ENCODE results near the gene ANXA10.

DNA sequence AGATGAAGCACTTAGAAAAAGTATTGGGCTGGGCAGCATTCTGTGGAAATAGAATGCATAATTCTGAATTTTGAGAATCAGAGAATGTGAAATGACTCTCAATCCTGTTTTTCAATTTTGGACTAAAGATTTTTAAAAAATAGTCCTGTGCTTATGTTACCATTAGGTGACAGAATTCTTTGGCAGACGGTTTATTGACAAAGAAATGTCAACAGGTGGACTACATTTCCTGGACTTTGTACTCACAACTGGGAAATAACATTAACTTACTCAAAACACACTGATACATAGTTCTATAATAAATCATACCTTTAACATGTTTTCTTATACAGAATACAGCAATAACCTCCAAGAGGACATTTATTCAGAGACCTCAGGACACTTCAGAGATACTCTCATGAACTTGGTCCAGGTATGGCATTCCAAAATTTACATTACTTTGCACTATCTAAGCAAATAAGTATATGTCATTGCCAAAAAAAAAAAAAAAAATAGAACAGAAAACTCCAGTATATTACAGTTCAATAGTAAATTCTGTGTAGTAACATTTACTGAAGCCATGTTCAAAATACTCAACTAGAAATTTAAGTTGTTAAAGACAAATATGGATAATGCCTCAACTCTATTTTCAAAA lies 72.7 kb downstream of the ANXA10 start:
- TF ChIP-seq, protein P1, sequence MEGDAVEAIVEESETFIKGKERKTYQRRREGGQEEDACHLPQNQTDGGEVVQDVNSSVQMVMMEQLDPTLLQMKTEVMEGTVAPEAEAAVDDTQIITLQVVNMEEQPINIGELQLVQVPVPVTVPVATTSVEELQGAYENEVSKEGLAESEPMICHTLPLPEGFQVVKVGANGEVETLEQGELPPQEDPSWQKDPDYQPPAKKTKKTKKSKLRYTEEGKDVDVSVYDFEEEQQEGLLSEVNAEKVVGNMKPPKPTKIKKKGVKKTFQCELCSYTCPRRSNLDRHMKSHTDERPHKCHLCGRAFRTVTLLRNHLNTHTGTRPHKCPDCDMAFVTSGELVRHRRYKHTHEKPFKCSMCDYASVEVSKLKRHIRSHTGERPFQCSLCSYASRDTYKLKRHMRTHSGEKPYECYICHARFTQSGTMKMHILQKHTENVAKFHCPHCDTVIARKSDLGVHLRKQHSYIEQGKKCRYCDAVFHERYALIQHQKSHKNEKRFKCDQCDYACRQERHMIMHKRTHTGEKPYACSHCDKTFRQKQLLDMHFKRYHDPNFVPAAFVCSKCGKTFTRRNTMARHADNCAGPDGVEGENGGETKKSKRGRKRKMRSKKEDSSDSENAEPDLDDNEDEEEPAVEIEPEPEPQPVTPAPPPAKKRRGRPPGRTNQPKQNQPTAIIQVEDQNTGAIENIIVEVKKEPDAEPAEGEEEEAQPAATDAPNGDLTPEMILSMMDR (IDR thresholded peaks at IDR 0.05) = no peak
- TF ChIP-seq EZH2phosphoT487 (IDR thresholded peaks at IDR 0.05; ENCODE audit: borderline replicate concordance, low read depth) = no peak
- TF ChIP-seq MXI1 (IDR thresholded peaks at IDR 0.05; ENCODE audit: low read depth, low read length) = no peak
- TF ChIP-seq EP300 (IDR thresholded peaks at IDR 0.05; ENCODE audit: borderline replicate concordance in 1 of 2, low read depth in 1 of 2, low read length in 1 of 2) = no peak
- TF ChIP-seq, protein P2, sequence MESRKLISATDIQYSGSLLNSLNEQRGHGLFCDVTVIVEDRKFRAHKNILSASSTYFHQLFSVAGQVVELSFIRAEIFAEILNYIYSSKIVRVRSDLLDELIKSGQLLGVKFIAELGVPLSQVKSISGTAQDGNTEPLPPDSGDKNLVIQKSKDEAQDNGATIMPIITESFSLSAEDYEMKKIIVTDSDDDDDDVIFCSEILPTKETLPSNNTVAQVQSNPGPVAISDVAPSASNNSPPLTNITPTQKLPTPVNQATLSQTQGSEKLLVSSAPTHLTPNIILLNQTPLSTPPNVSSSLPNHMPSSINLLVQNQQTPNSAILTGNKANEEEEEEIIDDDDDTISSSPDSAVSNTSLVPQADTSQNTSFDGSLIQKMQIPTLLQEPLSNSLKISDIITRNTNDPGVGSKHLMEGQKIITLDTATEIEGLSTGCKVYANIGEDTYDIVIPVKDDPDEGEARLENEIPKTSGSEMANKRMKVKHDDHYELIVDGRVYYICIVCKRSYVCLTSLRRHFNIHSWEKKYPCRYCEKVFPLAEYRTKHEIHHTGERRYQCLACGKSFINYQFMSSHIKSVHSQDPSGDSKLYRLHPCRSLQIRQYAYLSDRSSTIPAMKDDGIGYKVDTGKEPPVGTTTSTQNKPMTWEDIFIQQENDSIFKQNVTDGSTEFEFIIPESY (IDR thresholded peaks at IDR 0.05; ENCODE audit: borderline replicate concordance, low read depth) = no peak
- no peak for TF ChIP-seq MEF2A (IDR thresholded peaks at IDR 0.05; ENCODE audit: borderline replicate concordance, low read depth)
- TF ChIP-seq SMC3 (IDR thresholded peaks at IDR 0.05; ENCODE audit: low read depth, low read length) = no peak
- no peak for TF ChIP-seq POLR2AphosphoS5 (IDR thresholded peaks at IDR 0.05; ENCODE audit: low read depth, low read length)
- no peak for TF ChIP-seq GATA2 (CRISPR knock-in tag; IDR thresholded peaks at IDR 0.05)
- TF ChIP-seq RFX5 (IDR thresholded peaks at IDR 0.05; ENCODE audit: low read length) = no peak
- TF ChIP-seq RXRA (IDR thresholded peaks at IDR 0.05; ENCODE audit: borderline replicate concordance, low read depth) = no peak
- TF ChIP-seq GABPA (IDR thresholded peaks at IDR 0.05; ENCODE audit: low read depth) = no peak
